GM12873 (cell line): Measurements from ENCODE around the gene CCDC141.

ENCODE experiments used
- CTCF ChIP-seq: IDR thresholded peaks from 2 replicates; pipeline ENCODE4 v1.5.1; 2012; ENCODE audit warnings: low read depth, mild to moderate bottlenecking, moderate library complexity, low read length, control low read depth; ENCODE audit not compliant: insufficient read depth; ENCODE audit errors: missing control alignments

Gene CCDC141

GRCh38 chr2:178865146-178865936 lies 184.6 kb downstream of the CCDC141 start:
- TF ChIP-seq CTCF: no peak

GRCh38 chr2:178863856-178864620 lies 185.9 kb downstream of the CCDC141 start:
- no peak for TF ChIP-seq CTCF

- TF ChIP-seq CTCF: no peak
Observed at GRCh38 chr2:178863130-178863855, 186.6 kb downstream of the CCDC141 start.

- TF ChIP-seq CTCF: no peak
Observed at GRCh38 chr2:178860551-178860950, 189.4 kb downstream of the CCDC141 start.

DNA sequence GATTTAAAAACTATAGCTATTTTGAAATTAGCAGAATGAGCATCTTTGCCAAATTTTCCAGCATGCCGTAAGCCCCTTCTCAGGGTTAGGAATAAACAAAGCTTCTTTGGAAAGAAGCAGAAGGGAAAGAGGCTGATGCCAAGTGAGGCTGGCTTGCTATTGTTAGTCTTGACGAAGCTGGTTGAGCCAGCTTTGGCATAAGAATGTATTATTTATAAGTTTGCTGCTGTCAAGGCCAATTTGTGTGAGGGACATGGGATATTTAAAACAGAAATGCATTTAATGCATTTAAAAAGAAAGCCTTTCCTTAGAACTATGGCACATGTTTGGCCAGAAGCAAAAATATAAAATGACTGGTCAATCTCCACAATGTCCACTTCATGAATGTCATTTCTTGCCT lies 190.2 kb downstream of the CCDC141 start:
- no peak for TF ChIP-seq CTCF

- TF ChIP-seq CTCF: no peak
Observed at GRCh38 chr2:178858896-178859625, 190.9 kb downstream of the CCDC141 start.
